Measurements from ENCODE around the gene MYMK. TPM values are rescaled to one million over a fixed set of nuclear protein-coding genes. Genes with fewer than 3 reads are reported as not detected.

MYMK gene
- polyA plus RNA-seq, 1 experiment, result not detected

GRCh38 chr9:133474215-133474614, 50.5 kb downstream of the MYMK start:
- ChIA-PET POLR2A (no interaction called here), CTCF (no interaction called here)
- DNase-seq (ENCODE audit: low read depth), result no peak
- peaks cover 8% of the 10 kb centered on the region for H3K36me3 ChIP-seq (ENCODE audit: control insufficient read depth, insufficient read depth, low read length)
- H3K4me3 ChIP-seq (ENCODE audit: low read depth, low read length), result no peak overlapping the region
- no peak for TF ChIP-seq CTCF (IDR thresholded peaks at IDR 0.05; ENCODE audit: insufficient read depth, low read depth, low read length)
- H3K27me3 ChIP-seq (ENCODE audit: control insufficient read depth, insufficient read depth, low read length), result no peaks in the 10 kb centered on the region

GRCh38 chr9:133473743-133474142, 51.0 kb downstream of the MYMK start:
- peaks cover 8% of the 10 kb centered on the region for H3K36me3 ChIP-seq (ENCODE audit: control insufficient read depth, insufficient read depth, low read length)
- no peaks in the 10 kb centered on the region for H3K27me3 ChIP-seq (ENCODE audit: control insufficient read depth, insufficient read depth, low read length)
- no peak for TF ChIP-seq CTCF (IDR thresholded peaks at IDR 0.05; ENCODE audit: insufficient read depth, low read depth, low read length)
- ChIA-PET POLR2A (no interaction called here), CTCF (no interaction called here)
- H3K4me3 ChIP-seq (ENCODE audit: low read depth, low read length), result no peak overlapping the region
- no peak for DNase-seq (ENCODE audit: low read depth)

GRCh38 chr9:133472753-133473378, 51.9 kb downstream of the MYMK start:
- Histone ChIP-seq H3K36me3 (ENCODE audit: control insufficient read depth, insufficient read depth, low read length) (peaks cover 8% of the 10 kb centered on the region), H3K4me3 (ENCODE audit: low read depth, low read length) (no peak overlapping the region), H3K27me3 (ENCODE audit: control insufficient read depth, insufficient read depth, low read length) (no peaks in the 10 kb centered on the region)
- CTCF ChIA-PET, result interaction anchor here (0.8 kb wide), 1 partner anchor 13 kb away, joined by 4 read pairs; the partner anchor contains the start of gene CACFD1
- no peak for DNase-seq (ENCODE audit: low read depth)
- POLR2A ChIA-PET, result no interaction called here
- no peak for TF ChIP-seq CTCF (IDR thresholded peaks at IDR 0.05; ENCODE audit: insufficient read depth, low read depth, low read length)

GRCh38 chr9:133472277-133472645, 52.5 kb downstream of the MYMK start:
- CTCF ChIA-PET, result interaction anchor here (0.8 kb wide), 1 partner anchor 12 kb away, joined by 4 read pairs; the partner anchor contains the start of gene CACFD1
- Histone ChIP-seq H3K27me3 (ENCODE audit: control insufficient read depth, insufficient read depth, low read length) (no peaks in the 10 kb centered on the region), H3K36me3 (ENCODE audit: control insufficient read depth, insufficient read depth, low read length) (peaks cover 8% of the 10 kb centered on the region), H3K4me3 (ENCODE audit: low read depth, low read length) (no peak overlapping the region)
- POLR2A ChIA-PET, result no interaction called here
- no peak for TF ChIP-seq CTCF (IDR thresholded peaks at IDR 0.05; ENCODE audit: insufficient read depth, low read depth, low read length)
- no peak for DNase-seq (ENCODE audit: low read depth)

- no peak for TF ChIP-seq CTCF (IDR thresholded peaks at IDR 0.05; ENCODE audit: insufficient read depth, low read depth, low read length)
- ChIA-PET POLR2A (no interaction called here), CTCF (interaction anchor here (0.8 kb wide), 1 partner anchor 12 kb away, joined by 4 read pairs; the partner anchor contains the start of gene CACFD1)
- peaks cover 8% of the 10 kb centered on the region for H3K36me3 ChIP-seq (ENCODE audit: control insufficient read depth, insufficient read depth, low read length)
- H3K4me3 ChIP-seq (ENCODE audit: low read depth, low read length), result no peak overlapping the region
- no peak for DNase-seq (ENCODE audit: low read depth)
- H3K27me3 ChIP-seq (ENCODE audit: control insufficient read depth, insufficient read depth, low read length), result no peaks in the 10 kb centered on the region
Measured at GRCh38 chr9:133471551-133472276, 53.0 kb downstream of the MYMK start.
